Measurements from ENCODE around the gene CD14.
"Not testable (repeated sequence)": the region's sequence is repeated elsewhere in the genome, so short reads cannot be mapped to it uniquely, and the experiment has no call there.

CD14 gene

GRCh38 chr5:140630292-140631035, 2.5 kb downstream of the CD14 start:
- no peak for TF ChIP-seq CTCF (IDR thresholded peaks at IDR 0.05; ENCODE audit: control insufficient read depth, insufficient read depth, low read depth, low read length, missing control alignments)
- DNase-seq (ENCODE audit: low read depth): peak; percentile 64
- H3K4me3 ChIP-seq (ENCODE audit: control insufficient read depth, low read depth, low read length): no peak overlapping the region

GRCh38 chr5:140628711-140629110, 4.3 kb downstream of the CD14 start:
- TF ChIP-seq CTCF (IDR thresholded peaks at IDR 0.05; ENCODE audit: control insufficient read depth, insufficient read depth, low read depth, low read length, missing control alignments): no peak
- no peak overlapping the region for H3K4me3 ChIP-seq (ENCODE audit: control insufficient read depth, low read depth, low read length)
- DNase-seq (ENCODE audit: low read depth): no peak

GRCh38 chr5:140627972-140628371, 5.0 kb downstream of the CD14 start:
- H3K4me3 ChIP-seq (ENCODE audit: control insufficient read depth, low read depth, low read length): no peak overlapping the region
- DNase-seq (ENCODE audit: low read depth): no peak
- TF ChIP-seq CTCF (IDR thresholded peaks at IDR 0.05; ENCODE audit: control insufficient read depth, insufficient read depth, low read depth, low read length, missing control alignments): no peak

- H3K4me3 ChIP-seq (ENCODE audit: control insufficient read depth, low read depth, low read length); DNase-seq (ENCODE audit: low read depth): not testable (repeated sequence)
These were observed 8.1 kb downstream of the CD14 start for GRCh38 chr5:140624886-140625285.

- H3K4me3 ChIP-seq (ENCODE audit: control insufficient read depth, low read depth, low read length); DNase-seq (ENCODE audit: low read depth): not testable (repeated sequence)
These were observed 9.9 kb downstream of the CD14 start for GRCh38 chr5:140623061-140623460.

GRCh38 chr5:140622301-140622700, 10.7 kb downstream of the CD14 start:
- no peak for DNase-seq (ENCODE audit: low read depth)
- no peak for TF ChIP-seq CTCF (IDR thresholded peaks at IDR 0.05; ENCODE audit: control insufficient read depth, insufficient read depth, low read depth, low read length, missing control alignments)
- H3K4me3 ChIP-seq (ENCODE audit: control insufficient read depth, low read depth, low read length): no peak overlapping the region

GRCh38 chr5:140611020-140611521, 21.9 kb downstream of the CD14 start:
- DNase-seq (ENCODE audit: low read depth): no peak
- no peak overlapping the region for H3K4me3 ChIP-seq (ENCODE audit: control insufficient read depth, low read depth, low read length)
- no peak for TF ChIP-seq CTCF (IDR thresholded peaks at IDR 0.05; ENCODE audit: control insufficient read depth, insufficient read depth, low read depth, low read length, missing control alignments)

GRCh38 chr5:140609126-140609525, 23.8 kb downstream of the CD14 start:
- DNase-seq (ENCODE audit: low read depth): no peak
- no peak for TF ChIP-seq CTCF (IDR thresholded peaks at IDR 0.05; ENCODE audit: control insufficient read depth, insufficient read depth, low read depth, low read length, missing control alignments)
- H3K4me3 ChIP-seq (ENCODE audit: control insufficient read depth, low read depth, low read length): no peak overlapping the region
